SK-N-SH (cell line): ENCODE results near the gene PIP4K2A. TPM values are rescaled to one million over a fixed set of nuclear protein-coding genes. Genes with fewer than 3 reads are reported as not detected.

ENCODE experiments used
- CTCF ChIA-PET: fragments of 300-600, 350-600 bp; formaldehyde crosslinking; extraction: SDS; loops from one replicate; lab custom pipeline; 2021; lab: Yijun Ruan, JAX
- POLR2A ChIA-PET: fragments of 350-600 bp; sonication (Branson Sonifier 250); formaldehyde crosslinking; extraction: SDS; loops from one replicate; lab custom pipeline; 2020; ENCODE audit warnings: antibody characterized with exemption, inconsistent platforms; lab: Yijun Ruan, JAX
- DNase-seq: peaks from one replicate; pipeline ENCODE4 v3.0.0; 2012
- H2AFZ ChIP-seq: fragments of 200-600 bp; sonication (generic); 2 replicates; pipeline ENCODE4 v1.8.1; 2016; ENCODE audit warnings: antibody characterized with exemption, mild to moderate bottlenecking, low read depth
- H3F3A ChIP-seq: fragments of 200-600 bp; sonication (generic); replicated peaks from 2 replicates; pipeline ENCODE3; 2016; ENCODE audit warnings: antibody characterized with exemption, mild to moderate bottlenecking; ENCODE audit not compliant: insufficient read depth
- H3K27ac ChIP-seq, 2 experiments: fragments of 200-500 bp in 1 of 2; fragments of 200-600 bp in 1 of 2; sonication (Bioruptor generic) in 1 of 2; sonication (generic), shearing (Covaris generic) in 1 of 2; 2 replicates each; pipeline versions ENCODE4 v1.5.1 to v1.6.1; 2014 to 2016; ENCODE audit warnings: low read depth in 2 of 2, inconsistent platforms in 1 of 2, low read length in 1 of 2, mild to moderate bottlenecking in 1 of 2, mixed read lengths in 1 of 2
- H3K27me3 ChIP-seq: fragments of 200-600 bp; sonication (generic), shearing (Covaris generic); 2 replicates; pipeline ENCODE4 v1.6.1; 2016; ENCODE audit warnings: mixed run types; ENCODE audit not compliant: insufficient read depth
- H3K36me3 ChIP-seq, 2 experiments: fragments of 200-500 bp in 1 of 2; fragments of 200-600 bp in 1 of 2; sonication (Bioruptor generic) in 1 of 2; sonication (generic) in 1 of 2; replicated peaks in 1 of 2; 2 replicates each; pipeline versions ENCODE3 to v1.5.1; 2014 to 2016; ENCODE audit warnings: low read length in 1 of 2, mild to moderate bottlenecking in 1 of 2; ENCODE audit not compliant: insufficient read depth in 2 of 2, control insufficient read depth in 1 of 2
- H3K4me1 ChIP-seq, 2 experiments: fragments of 200-500 bp in 1 of 2; fragments of 200-600 bp in 1 of 2; sonication (Bioruptor generic) in 1 of 2; sonication (generic), shearing (Covaris generic) in 1 of 2; 2 replicates each; pipeline versions ENCODE4 v1.5.1 to v1.6.1; 2014 to 2016; ENCODE audit warnings: low read depth in 1 of 2, low read length in 1 of 2, mixed run types in 1 of 2; ENCODE audit not compliant: insufficient read depth in 2 of 2, control insufficient read depth in 1 of 2
- H3K4me2 ChIP-seq: fragments of 200-600 bp; sonication (generic), shearing (Covaris generic); 2 replicates; pipeline ENCODE4 v1.6.1; 2017; ENCODE audit warnings: mixed run types
- H3K4me3 ChIP-seq, 2 experiments: fragments of 200-500 bp in 1 of 2; fragments of 200-600 bp in 1 of 2; sonication (Bioruptor generic) in 1 of 2; sonication (generic), shearing (Covaris generic) in 1 of 2; 2 replicates each; pipeline versions ENCODE4 v1.5.1 to v1.8.1; 2014 to 2016; ENCODE audit warnings: low read depth in 2 of 2, inconsistent platforms in 1 of 2, low read length in 1 of 2, mild to moderate bottlenecking in 1 of 2, mixed read lengths in 1 of 2, moderate library complexity in 1 of 2
- H3K79me2 ChIP-seq: fragments of 200-600 bp; sonication (generic); 2 replicates; pipeline ENCODE4 v1.8.1; 2017; ENCODE audit warnings: mild to moderate bottlenecking; ENCODE audit not compliant: insufficient read depth
- H3K9ac ChIP-seq: fragments of 200-600 bp; sonication (generic); 2 replicates; pipeline ENCODE4 v1.6.1; 2017; ENCODE audit warnings: mixed run types
- H3K9me2 ChIP-seq: fragments of 200-600 bp; sonication (generic); 2 replicates; pipeline ENCODE4 v1.6.1; 2017; ENCODE audit warnings: mixed run types
- H3K9me3 ChIP-seq: fragments of 200-600 bp; sonication (generic); 2 replicates; pipeline ENCODE4 v1.6.1; 2017; ENCODE audit warnings: mixed run types, mild to moderate bottlenecking, moderate library complexity
- H4K20me1 ChIP-seq: fragments of 200-600 bp; sonication (generic); 2 replicates; pipeline ENCODE4 v1.6.1; 2017; ENCODE audit warnings: mild to moderate bottlenecking, mixed run types; ENCODE audit not compliant: insufficient read depth
- CHD2 ChIP-seq: fragments of 150-350 bp; IDR thresholded peaks from 2 replicates; pipeline ENCODE4 v1.6.1; 2018; ENCODE audit warnings: low read length; ENCODE audit not compliant: partially characterized antibody
- EP300 ChIP-seq, 2 experiments: IDR thresholded peaks; 2 replicates each; pipeline versions ENCODE4 v1.4.0 to v1.6.1; 2012; ENCODE audit warnings: borderline replicate concordance in 1 of 2, low read depth in 1 of 2, low read length in 1 of 2
- EZH2phosphoT487 ChIP-seq: fragments of 200-600 bp; sonication (generic); IDR thresholded peaks from 2 replicates; pipeline ENCODE4 v1.6.1; 2017; ENCODE audit warnings: low read depth, mixed run types, mild to moderate bottlenecking, antibody characterized with exemption, moderate library complexity, borderline replicate concordance
- FOSL2 ChIP-seq: IDR thresholded peaks from 2 replicates; pipeline ENCODE4 v1.4.0; 2012; ENCODE audit warnings: low read depth, mild to moderate bottlenecking, moderate library complexity, borderline replicate concordance
- GATA2 ChIP-seq: sonication (generic); formaldehyde crosslinking; IDR thresholded peaks from 2 replicates; pipeline ENCODE4 v1.5.0; 2020; ENCODE audit warnings: mild to moderate bottlenecking, missing genetic modification reagents
- JUND ChIP-seq: IDR thresholded peaks from 2 replicates; pipeline ENCODE4 v1.4.0; 2012
- NFIC ChIP-seq: IDR thresholded peaks from 2 replicates; pipeline ENCODE4 v1.4.0; 2012; ENCODE audit warnings: borderline replicate concordance
- RCOR1 ChIP-seq: fragments of 150-350 bp; IDR thresholded peaks from 2 replicates; pipeline ENCODE4 v1.6.1; 2017; ENCODE audit warnings: antibody characterized with exemption, low read length
- RXRA ChIP-seq: IDR thresholded peaks from 2 replicates; pipeline ENCODE4 v1.4.0; 2012; ENCODE audit warnings: low read depth, mild to moderate bottlenecking, borderline replicate concordance
- TAF1 ChIP-seq: IDR thresholded peaks from 2 replicates; pipeline ENCODE4 v1.6.1; 2012; ENCODE audit warnings: low read depth, mild to moderate bottlenecking, low read length, moderate library complexity, borderline replicate concordance
- TCF12 ChIP-seq: IDR thresholded peaks from 2 replicates; pipeline ENCODE4 v1.4.0; 2012
- TEAD4 ChIP-seq: IDR thresholded peaks from 2 replicates; pipeline ENCODE4 v1.4.0; 2012; ENCODE audit warnings: mild to moderate bottlenecking, borderline replicate concordance; ENCODE audit not compliant: insufficient read depth
- YY1 ChIP-seq: IDR thresholded peaks from 2 replicates; pipeline ENCODE4 v1.4.0; 2012; ENCODE audit warnings: low read depth, mild to moderate bottlenecking
- WGBS: methylation state at CpG from one replicate; pipeline ENCODE4 v1.1.6; 2017; ENCODE audit warnings: low lambda C conversion rate; 5-methylcytosine and 5-hydroxymethylcytosine counted together
- polyA plus RNA-seq, 3 experiments: library from polyadenylated mRNA; depleted of rRNA; stranded (reverse); fragments of >200 nt; gene quantifications; 2 replicates each; pipeline ENCODE4 v1.2.3, GENCODE V29; 2012
- TF ChIP-seq, protein P1 (sequence below): IDR thresholded peaks from 2 replicates; pipeline ENCODE4 v1.4.0; 2012; ENCODE audit warnings: low read depth
- TF ChIP-seq, protein P2 (sequence below): IDR thresholded peaks from 2 replicates; pipeline ENCODE4 v1.4.0; 2012; ENCODE audit warnings: low read depth, borderline replicate concordance
- TF ChIP-seq, protein P3 (sequence below): IDR thresholded peaks from 2 replicates; pipeline ENCODE4; 2012

The PIP4K2A gene
- polyA plus RNA-seq, 1 of the 3 experiments (the other 2 are of a cell fraction) = 10.8 TPM

GRCh38 chr10:22624287-22624738 is 90.1 kb downstream of the PIP4K2A start:
- Histone ChIP-seq H3K4me1 (peaks cover 28 to 66% of the 10 kb centered on the region in 2 experiments), H3K27me3 (no peaks in the 10 kb centered on the region), H3K9me2 (no peaks in the 10 kb centered on the region), H3K9me3 (no peaks in the 10 kb centered on the region), H3K36me3 (no peaks in the 10 kb centered on the region), H2AFZ (no peak overlapping the region), H4K20me1 (peaks cover 3% of the 10 kb centered on the region; the same call in 1 of the 2 replicates), H3F3A (peaks cover 53% of the 10 kb centered on the region), H3K9ac (peak overlapping the region; percentile 6; the same call in 1 of the 2 replicates), H3K27ac (peak overlapping the region; percentile 76 to 80), H3K4me3 (peak overlapping the region in 1 of 2 experiments; percentile 12; a peak in 1 of 4 replicates), H3K79me2 (peaks cover 71% of the 10 kb centered on the region), H3K4me2 (peak overlapping the region; percentile 55; the same call in 1 of the 2 replicates)
- 44% methylated on average over 3 of the region's 3 CpGs for WGBS
- peak; percentile 29; the same call in 1 of the 2 replicates for TF ChIP-seq NFIC
- TF ChIP-seq RCOR1 = no peak
- TF ChIP-seq, protein P1, sequence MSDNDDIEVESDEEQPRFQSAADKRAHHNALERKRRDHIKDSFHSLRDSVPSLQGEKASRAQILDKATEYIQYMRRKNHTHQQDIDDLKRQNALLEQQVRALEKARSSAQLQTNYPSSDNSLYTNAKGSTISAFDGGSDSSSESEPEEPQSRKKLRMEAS = peak; percentile 19; the same call in 1 of the 2 replicates
- peak; percentile 86 for TF ChIP-seq TCF12
- TF ChIP-seq RXRA = 0 out of 2 replicates have a peak, but pooled peaks have one; percentile 47
- TF ChIP-seq JUND = peak; percentile 85
- TF ChIP-seq EP300 (IDR thresholded peaks at IDR 0.05; ENCODE audit: borderline replicate concordance in 1 of 2, low read depth in 1 of 2, low read length in 1 of 2) = peak in 1 of 2 experiments; percentile 65; a peak in 1 of 4 replicates
- TF ChIP-seq, protein P2, sequence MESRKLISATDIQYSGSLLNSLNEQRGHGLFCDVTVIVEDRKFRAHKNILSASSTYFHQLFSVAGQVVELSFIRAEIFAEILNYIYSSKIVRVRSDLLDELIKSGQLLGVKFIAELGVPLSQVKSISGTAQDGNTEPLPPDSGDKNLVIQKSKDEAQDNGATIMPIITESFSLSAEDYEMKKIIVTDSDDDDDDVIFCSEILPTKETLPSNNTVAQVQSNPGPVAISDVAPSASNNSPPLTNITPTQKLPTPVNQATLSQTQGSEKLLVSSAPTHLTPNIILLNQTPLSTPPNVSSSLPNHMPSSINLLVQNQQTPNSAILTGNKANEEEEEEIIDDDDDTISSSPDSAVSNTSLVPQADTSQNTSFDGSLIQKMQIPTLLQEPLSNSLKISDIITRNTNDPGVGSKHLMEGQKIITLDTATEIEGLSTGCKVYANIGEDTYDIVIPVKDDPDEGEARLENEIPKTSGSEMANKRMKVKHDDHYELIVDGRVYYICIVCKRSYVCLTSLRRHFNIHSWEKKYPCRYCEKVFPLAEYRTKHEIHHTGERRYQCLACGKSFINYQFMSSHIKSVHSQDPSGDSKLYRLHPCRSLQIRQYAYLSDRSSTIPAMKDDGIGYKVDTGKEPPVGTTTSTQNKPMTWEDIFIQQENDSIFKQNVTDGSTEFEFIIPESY = 0 out of 2 replicates have a peak, but pooled peaks have one; percentile 20
- no peak for TF ChIP-seq YY1
- TF ChIP-seq, protein P3, sequence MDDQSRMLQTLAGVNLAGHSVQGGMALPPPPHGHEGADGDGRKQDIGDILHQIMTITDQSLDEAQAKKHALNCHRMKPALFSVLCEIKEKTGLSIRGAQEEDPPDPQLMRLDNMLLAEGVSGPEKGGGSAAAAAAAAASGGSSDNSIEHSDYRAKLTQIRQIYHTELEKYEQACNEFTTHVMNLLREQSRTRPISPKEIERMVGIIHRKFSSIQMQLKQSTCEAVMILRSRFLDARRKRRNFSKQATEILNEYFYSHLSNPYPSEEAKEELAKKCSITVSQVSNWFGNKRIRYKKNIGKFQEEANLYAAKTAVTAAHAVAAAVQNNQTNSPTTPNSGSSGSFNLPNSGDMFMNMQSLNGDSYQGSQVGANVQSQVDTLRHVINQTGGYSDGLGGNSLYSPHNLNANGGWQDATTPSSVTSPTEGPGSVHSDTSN = peak; percentile 41; the same call in 1 of the 2 replicates
- TF ChIP-seq TEAD4 = peak; percentile 74
- TF ChIP-seq FOSL2 = peak; percentile 88
- no peak for TF ChIP-seq GATA2
- CTCF ChIA-PET = no interaction called here
- no peak for DNase-seq
- POLR2A ChIA-PET = no interaction called here

- Histone ChIP-seq H3K79me2 (peaks cover 67% of the 10 kb centered on the region), H3K4me2 (peak overlapping the region; percentile 55; the same call in 1 of the 2 replicates), H3K4me3 (peak overlapping the region in 1 of 2 experiments; percentile 12; a peak in 1 of 4 replicates), H3K4me1 (peaks cover 28 to 67% of the 10 kb centered on the region in 2 experiments), H2AFZ (no peak overlapping the region), H3K9ac (peak overlapping the region; percentile 6; the same call in 1 of the 2 replicates), H3K27me3 (no peaks in the 10 kb centered on the region), H3K27ac (peak overlapping the region; percentile 76 to 80), H3K36me3 (no peaks in the 10 kb centered on the region), H3F3A (peaks cover 57% of the 10 kb centered on the region), H3K9me3 (no peaks in the 10 kb centered on the region), H4K20me1 (peaks cover 3% of the 10 kb centered on the region; the same call in 1 of the 2 replicates), H3K9me2 (no peaks in the 10 kb centered on the region)
- ChIA-PET CTCF (interaction anchor here (1.1 to 1.3 kb wide), 3 partner anchors 9 to 631 kb away, joined by 3 to 4 read pairs (median 3); no protein-coding TSS in a partner anchor), POLR2A (no interaction called here)
- WGBS = 86% methylated on average over 4 of the region's 4 CpGs
- no peak for DNase-seq
- TF ChIP-seq, protein P2 = no peak
- TF ChIP-seq EZH2phosphoT487 (no peak), CHD2 (no peak), TAF1 (no peak), JUND (no peak), NFIC (no peak), TCF12 (no peak)
These were observed 90.6 kb downstream of the PIP4K2A start for GRCh38 chr10:22623633-22624253.
